ENCODE measurements around the gene CEL. TPM values are rescaled to one million over a fixed set of nuclear protein-coding genes. Genes with fewer than 3 reads are reported as not detected.

The CEL gene
- total and polyA plus RNA-seq, 2 donors (not counting 3 experiments of a cell fraction or from before 2014, with no cell fraction given), result 0.92 to 1.1 TPM

- Histone ChIP-seq H3K9ac (replicated peaks; ENCODE audit: extremely low read depth, insufficient read depth, low read length) (no peak overlapping the region), H3K4me3 (replicated peaks in 1 of 3; ENCODE audit: insufficient read depth in 1 of 3, low read depth in 1 of 3, low read length in 3 of 3) (no peak overlapping the region), H3K27me3 (ENCODE audit: control insufficient read depth in 2 of 2, insufficient read depth in 2 of 2, low read length in 2 of 2) (no peaks in the 10 kb centered on the region), H2AFZ (ENCODE audit: low read depth, low read length) (no peak overlapping the region), H4K20me1 (replicated peaks; ENCODE audit: control insufficient read depth, extremely low read depth, insufficient read depth, low read length) (no peaks in the 10 kb centered on the region), H3K36me3 (ENCODE audit: control insufficient read depth in 2 of 2, extremely low read depth in 1 of 2, insufficient read depth in 2 of 2, low read length in 2 of 2) (peaks cover 0 to 46% of the 10 kb centered on the region in 2 experiments), H3K4me1 (ENCODE audit: control insufficient read depth, extremely low read depth, insufficient read depth, low read length) (no peaks in the 10 kb centered on the region), H3K79me2 (ENCODE audit: control insufficient read depth, insufficient read depth, low read length) (no peaks in the 10 kb centered on the region), H3K9me1 (replicated peaks; ENCODE audit: control insufficient read depth, extremely low read depth, insufficient read depth, low read length) (no peaks in the 10 kb centered on the region), H3K9me3 (replicated peaks; ENCODE audit: control insufficient read depth, insufficient read depth, low read length) (no peaks in the 10 kb centered on the region), H3K4me2 (ENCODE audit: insufficient read depth, low read length) (no peak overlapping the region), H3K27ac (ENCODE audit: insufficient read depth, low read depth, low read length) (no peak overlapping the region)
- POLR2A ChIA-PET, result no interaction called here
- BruUV-seq (replicated peaks), result no TSS peak
- DNase-seq (ENCODE audit: low read depth, low spot score) (no peak), FAIRE-seq (no peak)
- intact Hi-C loops (cut with micrococcal nuclease) (no loop called here), dilution Hi-C loops (cut with MboI; ENCODE audit: extremely low pct_ligation_motif_present, low sequenced_read_pairs) (no loop called here)
- CTCF ChIA-PET, result interaction anchor here (0.6 to 3.4 kb wide), 2 partner anchors 93 to 98 kb away, joined by 3 to 17 read pairs; no protein-coding TSS in a partner anchor
- TF ChIP-seq POLR2A (IDR thresholded peaks at IDR 0.05; ENCODE audit: low read depth, low read length), result no peak
- TF ChIP-seq MYC (IDR thresholded peaks at IDR 0.05; ENCODE audit: low read depth, low read length), result no peak
- TF ChIP-seq FOS (IDR thresholded peaks at IDR 0.05; ENCODE audit: borderline replicate concordance, insufficient read depth, low read length), result no peak
- no peak for TF ChIP-seq MAX (IDR thresholded peaks at IDR 0.05; ENCODE audit: insufficient read depth, insufficient read length)
Measured at GRCh38 chr9:133051281-133051900, 10.4 kb upstream of the CEL start.

DNA sequence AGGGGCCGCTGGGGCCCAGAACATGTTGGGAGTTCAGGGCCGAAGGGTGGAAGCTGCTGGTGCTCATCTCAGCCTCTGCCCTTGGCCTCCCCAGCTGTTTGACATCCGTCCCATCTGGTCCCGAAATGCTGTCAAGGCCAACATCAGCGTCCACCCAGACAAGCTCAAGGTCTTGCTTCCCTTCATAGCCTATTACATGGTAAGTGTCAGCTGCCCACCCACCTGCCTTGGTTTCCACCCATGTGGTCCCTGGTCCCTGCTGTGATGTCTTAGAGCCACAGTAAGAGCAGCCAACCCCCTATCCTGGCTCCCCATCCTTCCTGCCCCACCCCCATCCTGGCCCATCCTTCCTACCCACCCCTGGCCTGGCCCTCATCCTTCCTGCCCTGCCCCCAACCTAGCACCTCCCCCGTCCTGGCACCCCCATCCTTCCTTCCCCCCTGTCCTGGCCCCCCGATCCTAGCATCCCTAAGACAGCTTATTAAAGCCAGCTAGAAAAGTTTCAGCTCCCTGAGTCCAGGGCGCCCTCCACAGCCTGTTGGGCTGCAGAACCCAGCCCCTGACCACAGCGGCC is 9.7 kb upstream of the CEL start:
- BruUV-seq (replicated peaks), result no TSS peak
- Histone ChIP-seq H4K20me1 (replicated peaks; ENCODE audit: control insufficient read depth, extremely low read depth, insufficient read depth, low read length) (no peaks in the 10 kb centered on the region), H3K9me1 (replicated peaks; ENCODE audit: control insufficient read depth, extremely low read depth, insufficient read depth, low read length) (no peaks in the 10 kb centered on the region), H3K36me3 (ENCODE audit: control insufficient read depth in 2 of 2, extremely low read depth in 1 of 2, insufficient read depth in 2 of 2, low read length in 2 of 2) (peaks cover 0 to 41% of the 10 kb centered on the region in 2 experiments), H3K27ac (ENCODE audit: insufficient read depth, low read depth, low read length) (no peak overlapping the region), H3K9me3 (replicated peaks; ENCODE audit: control insufficient read depth, insufficient read depth, low read length) (no peaks in the 10 kb centered on the region), H3K27me3 (ENCODE audit: control insufficient read depth in 2 of 2, insufficient read depth in 2 of 2, low read length in 2 of 2) (no peaks in the 10 kb centered on the region), H3K4me3 (replicated peaks in 1 of 3; ENCODE audit: insufficient read depth in 1 of 3, low read depth in 1 of 3, low read length in 3 of 3) (no peak overlapping the region), H3K79me2 (ENCODE audit: control insufficient read depth, insufficient read depth, low read length) (no peaks in the 10 kb centered on the region), H3K9ac (replicated peaks; ENCODE audit: extremely low read depth, insufficient read depth, low read length) (no peak overlapping the region), H3K4me1 (ENCODE audit: control insufficient read depth, extremely low read depth, insufficient read depth, low read length) (no peaks in the 10 kb centered on the region), H2AFZ (ENCODE audit: low read depth, low read length) (no peak overlapping the region), H3K4me2 (ENCODE audit: insufficient read depth, low read length) (no peak overlapping the region)
- DNase-seq (ENCODE audit: low read depth, low spot score) (no peak), FAIRE-seq (no peak)
- POLR2A ChIA-PET, result no interaction called here
- TF ChIP-seq MAX (IDR thresholded peaks at IDR 0.05; ENCODE audit: insufficient read depth, insufficient read length) (no peak), FOS (IDR thresholded peaks at IDR 0.05; ENCODE audit: borderline replicate concordance, insufficient read depth, low read length) (no peak), POLR2AphosphoS5 (IDR thresholded peaks at IDR 0.05; ENCODE audit: insufficient read depth, low read depth, low read length) (no peak), MYC (IDR thresholded peaks at IDR 0.05; ENCODE audit: low read depth, low read length) (no peak), CTCF (IDR thresholded peaks at IDR 0.05; ENCODE audit: extremely low read depth in 1 of 2, insufficient read depth in 1 of 2, low read depth in 1 of 2, low read length in 2 of 2) (no peak), EZH2 (IDR thresholded peaks at IDR 0.05; ENCODE audit: borderline replicate concordance, low read depth, low read length, severe bottlenecking) (no peak), GATA2 (IDR thresholded peaks at IDR 0.05; ENCODE audit: insufficient read depth, insufficient read length, low read depth, low read length) (no peak), POLR2A (IDR thresholded peaks at IDR 0.05; ENCODE audit: low read depth, low read length) (no peak), JUN (IDR thresholded peaks at IDR 0.05; ENCODE audit: borderline replicate concordance, insufficient read depth, insufficient read length, low read depth) (no peak)
- intact Hi-C loops (cut with micrococcal nuclease), result no loop called here
- dilution Hi-C loops (cut with MboI; ENCODE audit: extremely low pct_ligation_motif_present, low sequenced_read_pairs), result no loop called here
- CTCF ChIA-PET, result interaction anchor here (3.4 kb wide), 1 partner anchor 92 kb away, joined by 17 read pairs; no protein-coding TSS in a partner anchor

Measured in endothelial cell of umbilical vein (primary cell).